Activated gamma-delta T cell treated with Interleukin-2 at 50 U/mL for 16 hours (primary cell): ENCODE results near the gene SYNE3.

Source experiments
- DNase-seq: peaks from one replicate; pipeline ENCODE4 v3.0.0-alpha.2; 2020

The SYNE3 gene

DNA sequence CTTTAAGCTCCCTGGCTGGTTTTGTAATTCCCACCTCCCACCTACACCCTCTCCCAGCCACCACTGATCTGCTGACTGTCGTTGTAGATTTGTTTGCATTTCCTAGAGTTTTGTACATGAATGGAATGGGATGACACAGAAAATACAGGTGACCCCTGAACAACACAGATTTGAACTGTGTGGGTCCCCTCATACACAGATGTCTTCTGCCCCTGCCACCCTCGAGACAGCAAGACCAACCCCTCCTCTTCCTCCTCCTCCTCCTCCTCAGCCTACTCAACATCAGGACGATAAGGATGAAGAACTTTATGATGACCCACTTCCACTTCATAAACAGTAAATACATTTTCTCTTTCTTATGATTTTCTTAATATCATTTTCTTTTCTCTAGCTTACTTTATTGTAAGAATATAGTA lies 28.8 kb downstream of the SYNE3 start:
- no peak for DNase-seq

DNA sequence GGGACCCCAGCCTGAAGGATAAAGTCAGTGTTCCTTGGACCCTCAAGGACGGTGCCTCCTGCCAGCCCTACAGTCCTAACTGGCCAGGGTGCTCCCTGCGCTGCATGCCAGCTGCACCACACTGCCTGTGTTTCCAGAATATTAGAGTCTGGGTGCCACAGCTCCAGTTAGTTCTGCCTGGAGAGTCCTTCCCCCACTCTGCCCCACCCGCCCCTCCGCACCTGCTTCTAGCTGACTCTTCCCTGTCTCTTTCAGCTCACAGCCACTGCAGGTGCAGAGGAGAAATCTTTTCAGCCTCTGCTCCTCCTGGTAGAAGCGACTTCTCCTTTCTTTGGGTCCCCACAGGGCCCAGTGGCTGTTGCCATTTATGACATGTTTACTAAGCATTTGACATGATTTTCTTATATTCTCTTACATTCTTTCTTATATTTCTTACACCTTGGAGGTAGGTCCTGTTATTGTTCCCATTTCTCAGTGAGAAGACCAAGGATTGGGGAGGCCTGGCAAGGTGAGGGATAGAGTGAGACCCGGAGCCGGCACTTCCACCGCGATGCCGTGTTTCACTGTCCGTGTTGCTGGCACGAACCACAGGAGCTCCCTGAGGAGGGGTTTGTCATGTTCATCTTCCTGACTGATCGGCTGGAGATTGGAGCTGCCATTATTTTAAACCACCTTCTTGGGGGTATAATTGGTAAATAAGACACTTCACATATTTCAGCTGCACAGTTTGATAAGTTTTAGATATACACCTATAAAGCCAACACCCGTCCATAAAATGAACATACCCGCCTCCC lies 29.4 kb downstream of the SYNE3 start:
- DNase-seq, result no peak

DNA sequence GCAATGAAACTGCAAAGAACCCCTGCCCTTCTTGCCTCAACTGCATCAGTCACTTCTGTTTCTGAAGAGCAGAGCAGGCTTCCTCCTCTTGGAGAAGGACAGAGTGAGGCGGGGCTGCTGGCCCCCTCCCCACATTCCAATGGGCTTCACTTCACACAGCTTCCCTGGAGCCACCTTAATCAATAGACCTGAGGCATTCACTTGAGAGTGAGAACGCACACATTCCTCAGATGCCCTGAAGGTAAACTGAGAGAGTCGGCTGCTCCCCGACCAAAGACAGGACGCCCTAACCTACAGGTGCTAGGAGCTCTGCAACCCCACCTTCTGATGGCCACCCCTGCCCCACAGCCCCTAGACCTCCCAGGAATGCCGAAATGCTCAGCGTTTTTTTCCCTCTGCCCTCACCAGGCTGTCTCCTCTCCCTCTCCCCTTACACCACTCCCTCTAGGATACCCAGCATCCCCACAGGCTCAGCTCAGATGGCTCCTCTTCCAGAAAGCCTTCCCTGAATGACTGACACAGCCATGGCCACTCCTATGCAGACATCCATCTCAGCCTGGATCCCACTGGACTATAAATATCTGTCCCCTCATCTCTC lies 31.1 kb downstream of the SYNE3 start:
- DNase-seq, result no peak

DNA sequence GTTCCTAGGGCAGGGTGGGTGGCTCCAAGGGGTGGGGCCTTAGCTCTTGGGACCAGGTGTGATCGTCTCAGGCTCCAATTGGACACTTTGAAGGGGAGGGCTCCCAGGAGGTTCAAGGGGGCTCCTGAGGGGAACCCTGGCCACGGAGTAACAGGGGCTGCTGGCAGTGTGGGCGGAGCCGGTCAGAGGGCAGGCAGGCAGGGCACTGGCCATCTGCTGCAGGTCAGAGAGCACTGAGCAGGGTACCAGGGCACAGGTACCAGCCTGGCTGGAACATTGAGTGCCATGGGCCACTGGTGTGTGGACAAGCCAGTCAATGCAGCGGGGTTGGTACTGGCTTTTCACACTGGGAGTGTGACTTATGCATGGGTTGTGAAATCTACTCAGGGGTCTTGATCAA lies 32.2 kb downstream of the SYNE3 start:
- DNase-seq, result no peak

DNA sequence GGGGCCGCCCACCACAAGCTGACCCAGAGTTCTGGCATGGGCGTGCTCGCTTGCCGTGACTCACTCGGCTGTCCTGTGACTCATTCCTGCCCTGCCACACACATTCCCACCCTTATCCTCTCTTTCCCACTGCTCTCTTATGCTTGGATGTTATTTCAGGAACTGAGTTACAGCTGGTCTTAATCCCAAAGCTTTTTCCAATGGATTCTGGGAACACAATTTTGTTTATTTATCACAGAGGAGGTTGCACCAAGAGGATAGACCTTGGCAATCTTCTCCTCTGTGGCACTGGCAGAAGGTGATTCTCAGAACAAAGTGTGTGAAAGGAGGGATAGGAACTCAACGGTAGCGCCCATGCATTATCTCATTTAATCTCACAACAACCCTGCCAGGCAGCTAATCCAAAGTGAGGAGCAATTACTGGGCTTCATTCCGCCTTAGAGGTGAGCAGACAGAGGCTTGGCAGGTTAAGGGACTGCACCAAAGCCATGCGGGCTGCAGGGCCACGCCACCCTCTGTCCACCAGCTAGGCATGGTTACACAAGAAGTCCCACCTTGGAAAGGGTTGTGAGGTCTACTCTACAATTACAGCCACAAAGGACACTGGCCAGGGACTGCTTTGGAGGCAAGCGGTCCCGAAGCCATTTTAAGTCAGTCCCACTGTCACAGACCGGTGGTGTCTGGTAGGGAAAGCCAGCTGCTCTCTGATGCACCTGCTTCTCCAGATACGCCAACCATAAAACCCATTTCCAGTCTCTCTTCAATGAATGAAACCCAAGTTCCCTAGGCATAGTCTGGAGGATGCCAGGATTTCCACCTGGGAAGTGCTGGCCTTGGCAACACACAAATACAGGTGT lies 32.9 kb downstream of the SYNE3 start:
- DNase-seq, result no peak

DNA sequence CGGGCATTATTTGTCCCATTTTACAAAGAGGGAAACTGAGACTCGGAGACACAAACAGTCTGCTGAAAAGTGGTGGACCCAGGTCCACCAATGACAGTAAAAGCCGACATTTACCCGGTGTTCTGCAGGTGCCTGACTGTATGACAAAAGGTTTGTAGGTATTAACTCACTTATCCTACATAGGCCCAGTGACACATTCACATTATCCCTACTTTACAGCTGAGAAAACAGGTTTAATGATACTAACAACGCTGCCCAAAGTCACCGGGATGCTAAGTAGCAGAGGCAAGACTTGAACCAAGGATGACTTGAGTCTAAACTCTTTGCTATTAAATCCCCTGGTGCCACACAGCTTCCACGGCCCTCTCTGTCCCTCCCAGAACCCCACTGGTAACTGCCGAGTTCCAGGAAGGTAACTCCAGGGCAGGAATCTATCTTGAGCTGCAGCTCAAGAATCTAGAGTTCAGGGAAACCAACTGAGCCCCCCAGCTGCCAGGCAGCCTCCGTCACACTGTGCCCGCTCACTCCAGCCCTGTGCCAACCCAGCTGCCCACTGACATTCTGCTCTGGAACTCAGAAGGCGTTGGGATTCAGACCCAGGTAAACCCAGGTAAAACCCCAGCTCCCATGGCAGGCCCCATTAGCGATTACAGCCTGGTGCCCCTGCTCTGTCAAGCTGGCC lies 33.7 kb downstream of the SYNE3 start:
- no peak for DNase-seq

DNA sequence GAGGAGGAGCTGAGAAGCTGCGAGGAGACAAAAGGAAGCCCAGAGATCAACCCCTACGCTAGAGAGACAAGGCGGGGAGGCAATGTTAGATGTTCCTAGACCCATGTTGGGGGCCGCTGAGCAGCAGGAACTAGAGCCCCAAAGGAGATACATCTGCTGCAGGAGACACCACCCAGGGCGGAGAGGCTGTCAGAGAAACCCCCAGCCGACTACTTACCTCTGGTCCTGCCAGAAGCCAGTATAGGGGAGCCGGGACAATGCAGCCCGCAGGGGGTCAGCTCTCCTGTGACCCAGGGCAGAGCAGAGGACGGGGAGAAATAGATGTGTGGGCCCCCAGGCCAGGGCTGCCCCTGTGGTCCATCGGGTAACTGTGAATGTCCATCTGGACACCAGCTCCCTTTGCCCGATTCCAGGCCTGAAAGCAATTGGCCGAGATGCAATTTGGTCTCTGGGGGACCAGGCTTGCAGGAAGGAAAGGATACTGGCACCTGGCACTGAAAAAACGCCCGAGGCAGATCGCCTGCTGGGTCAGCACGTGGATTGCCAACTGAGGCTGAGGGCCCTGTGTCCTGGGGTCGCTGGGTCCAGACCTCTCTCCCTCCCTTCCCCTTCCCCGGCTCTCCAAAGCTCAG lies 34.9 kb downstream of the SYNE3 start:
- DNase-seq, result no peak

DNA sequence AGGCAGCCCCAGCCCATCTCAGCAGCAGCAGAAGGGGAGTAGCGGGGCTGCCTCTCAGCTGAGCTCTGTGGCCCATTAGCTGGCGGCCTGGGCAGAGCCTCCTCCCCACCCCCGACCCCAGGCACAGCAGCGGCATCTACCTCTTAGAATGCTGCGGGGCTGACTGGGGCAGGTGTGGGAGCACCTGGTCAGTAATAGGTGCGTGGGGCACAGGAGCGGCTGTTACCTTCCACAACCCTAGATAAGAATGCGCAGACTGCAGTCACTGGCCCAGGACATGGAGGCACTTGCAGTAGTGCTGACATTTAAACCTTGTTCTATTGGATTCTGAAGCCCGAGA lies 35.6 kb downstream of the SYNE3 start:
- no peak for DNase-seq

DNA sequence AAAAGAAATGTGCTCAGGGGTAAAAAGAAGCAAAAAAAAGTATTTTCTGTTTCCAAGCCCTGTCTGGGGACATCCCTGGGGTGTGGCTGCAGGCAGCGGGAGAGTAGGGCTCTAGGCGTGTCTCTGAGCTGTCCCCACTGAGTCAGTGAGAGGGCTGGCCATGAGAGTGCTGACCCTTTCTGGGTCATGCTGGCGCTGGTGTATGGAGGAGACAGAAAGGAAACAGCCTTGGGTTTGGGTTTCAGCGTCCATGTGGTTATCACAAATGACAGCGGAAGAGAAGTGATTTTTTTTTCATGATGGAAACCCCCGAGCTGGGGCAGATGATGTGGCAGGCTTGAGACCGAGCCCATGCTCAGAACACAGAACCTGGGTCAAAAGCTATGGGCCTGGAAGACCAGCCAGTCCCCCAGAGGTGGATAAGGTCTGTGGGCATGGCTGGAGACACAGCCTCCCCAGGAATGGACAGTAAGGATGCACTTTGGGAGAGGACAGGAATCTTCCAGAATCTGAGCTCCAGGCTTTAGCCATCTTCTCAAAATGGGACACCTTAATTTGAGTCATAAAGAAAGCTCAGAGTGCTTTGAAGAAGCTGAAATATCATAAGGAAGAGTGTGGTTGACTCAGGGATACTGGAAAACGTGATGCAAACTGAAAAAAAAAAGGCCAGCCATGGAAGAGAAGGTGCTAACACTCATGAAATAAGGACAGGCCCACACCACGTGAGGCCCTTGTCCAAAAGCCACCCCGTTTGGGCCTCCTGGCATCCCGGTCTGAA lies 36.2 kb downstream of the SYNE3 start:
- peak; percentile 40 for DNase-seq

DNA sequence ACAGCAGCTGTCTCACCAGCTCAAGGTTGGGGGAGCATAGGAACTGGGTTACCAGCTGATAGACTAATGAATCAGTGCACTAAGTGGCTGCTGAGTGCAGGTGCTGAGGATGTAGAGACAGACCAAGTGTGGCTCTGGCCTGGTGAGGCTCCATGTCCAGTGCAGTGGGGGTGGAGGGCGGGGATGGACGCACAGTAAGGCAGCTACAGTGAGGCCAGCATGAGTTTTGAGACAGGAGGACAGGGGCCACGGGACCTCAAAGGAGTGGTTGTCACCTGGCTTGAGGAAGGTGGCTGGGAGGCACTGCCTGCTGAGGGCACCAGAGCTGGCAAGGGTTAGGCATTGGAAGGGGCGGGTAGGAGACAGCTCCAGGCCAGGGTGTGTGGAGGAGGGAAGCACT lies 37.0 kb downstream of the SYNE3 start:
- DNase-seq, result no peak

DNA sequence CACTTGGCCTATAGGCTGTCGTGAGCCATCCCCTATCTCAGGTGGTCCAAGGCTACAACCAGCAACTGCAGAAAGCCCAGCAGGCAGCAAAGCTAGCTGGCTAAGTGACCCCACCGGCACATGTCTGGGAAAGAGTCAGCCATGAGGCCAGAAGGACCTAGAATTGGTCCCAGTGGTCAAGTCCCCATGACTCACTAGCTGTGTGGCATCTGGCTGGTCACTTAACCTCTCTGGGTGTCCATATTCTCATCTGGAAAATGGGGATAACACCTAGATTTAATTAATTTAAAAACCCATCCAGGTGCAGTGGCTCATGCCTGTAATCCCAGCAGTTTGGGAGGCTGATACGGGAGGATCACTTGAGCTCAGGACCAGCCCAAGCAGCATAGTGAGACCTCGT lies 37.6 kb downstream of the SYNE3 start:
- DNase-seq, result no peak

DNA sequence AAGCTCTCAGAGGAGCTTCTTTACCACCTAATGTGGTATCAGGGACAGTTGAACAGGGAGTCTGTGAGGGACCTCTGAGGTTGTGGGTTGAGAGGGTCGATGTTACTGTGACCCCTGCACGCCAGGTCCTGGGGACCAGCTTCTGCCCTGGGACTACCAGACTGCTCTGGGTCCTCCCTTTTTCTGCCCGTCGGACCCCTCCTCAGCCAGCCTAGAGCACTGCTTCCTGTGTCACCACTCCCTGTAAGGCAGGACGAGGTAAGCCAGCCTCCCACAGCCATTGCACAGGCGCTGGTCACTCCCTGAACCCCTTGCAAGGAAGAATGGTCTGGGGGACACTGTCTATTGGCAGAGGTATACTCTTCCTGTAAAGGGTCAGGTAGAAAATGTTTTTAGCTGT lies 38.1 kb downstream of the SYNE3 start:
- DNase-seq, result no peak

DNA sequence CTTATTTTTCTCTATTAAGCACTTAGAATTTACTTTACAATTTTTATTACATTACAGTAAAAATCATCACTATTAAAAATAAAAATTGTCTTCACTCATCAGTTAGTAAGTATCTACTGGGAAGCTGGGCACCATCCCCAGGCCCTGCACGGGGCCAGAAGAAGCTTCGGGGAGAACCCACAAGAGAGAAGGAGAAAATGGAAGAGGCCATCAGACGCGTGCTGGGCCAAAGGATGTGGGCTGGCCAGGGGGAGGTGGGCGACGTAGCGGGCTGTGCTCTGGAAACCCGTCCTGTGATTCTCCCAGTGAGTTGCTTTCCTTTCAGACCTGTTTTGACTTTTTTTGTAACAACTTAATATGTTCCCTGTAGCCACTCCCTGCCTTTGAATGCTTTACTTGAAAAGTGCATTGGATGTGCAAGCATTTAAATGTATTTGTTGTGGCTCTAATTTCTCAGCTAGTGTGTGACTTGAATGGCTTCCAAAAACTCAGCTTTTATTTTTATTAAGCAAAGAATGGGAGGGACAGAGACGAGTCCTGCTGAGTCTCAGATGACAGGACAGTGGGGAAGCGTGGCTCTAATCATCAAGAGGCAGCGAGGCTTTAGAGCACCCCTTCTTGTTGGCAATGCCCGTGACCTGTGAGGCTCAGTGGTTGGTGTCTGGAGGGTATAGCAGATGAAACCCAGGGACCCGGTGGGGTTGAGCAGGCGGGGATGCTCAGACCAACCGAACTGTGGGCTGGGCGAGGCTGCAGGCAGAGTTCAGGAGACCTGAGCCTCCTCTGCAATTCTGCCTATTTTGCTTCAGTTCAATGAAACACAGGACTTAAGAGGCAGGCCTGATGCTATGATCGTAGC lies 38.8 kb downstream of the SYNE3 start:
- DNase-seq, result no peak

DNA sequence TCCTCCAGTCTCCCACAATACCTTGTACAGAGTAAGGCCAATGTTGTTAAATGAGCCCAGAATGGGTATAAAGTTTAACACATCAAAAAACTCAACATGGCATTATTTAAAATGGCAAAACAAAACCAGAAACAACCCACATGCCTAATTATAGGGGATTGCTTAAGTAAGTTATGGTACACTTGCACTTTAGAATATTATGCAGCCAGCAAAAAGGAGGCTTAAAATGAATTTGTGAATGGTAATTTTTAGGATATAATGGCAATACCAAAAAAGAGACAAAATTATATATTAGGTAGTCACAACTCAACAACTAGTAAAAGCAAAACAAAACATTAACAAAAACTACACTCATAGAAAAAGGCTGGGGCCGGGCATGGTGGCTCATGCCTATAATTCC lies 39.7 kb downstream of the SYNE3 start:
- DNase-seq, result no peak

DNA sequence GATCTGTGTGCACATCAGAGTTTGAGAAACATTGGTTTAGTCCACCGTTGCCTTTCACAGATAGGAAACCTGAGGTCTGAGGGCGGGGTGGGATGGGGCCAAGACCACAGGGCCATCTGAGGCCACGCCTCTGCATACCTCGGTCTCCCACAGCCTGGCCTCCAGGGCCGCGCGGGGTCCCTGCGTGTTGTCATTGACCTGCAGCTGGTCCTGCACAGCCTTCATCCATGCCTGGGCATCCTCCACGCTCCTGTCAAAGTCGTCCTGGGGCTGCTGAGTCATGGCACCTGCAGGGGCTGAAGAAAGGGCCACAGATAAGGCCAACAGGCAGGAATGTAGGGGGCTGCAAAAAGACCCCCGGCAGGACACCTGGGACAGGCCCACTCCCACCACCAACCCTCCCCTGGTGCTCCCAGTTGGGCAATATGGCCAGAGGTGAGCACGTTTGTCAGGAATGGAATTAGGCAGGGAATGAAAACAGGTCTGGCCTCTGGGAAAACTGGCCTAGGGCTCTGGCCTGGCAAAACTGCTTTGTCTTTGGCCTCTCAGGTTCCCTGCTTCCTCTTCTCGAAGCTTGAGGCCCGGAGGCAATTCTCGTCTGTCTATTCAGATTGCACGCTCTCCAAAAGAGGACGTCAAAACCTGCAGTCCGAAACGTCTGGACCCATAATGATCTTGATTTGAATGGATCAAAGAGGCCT lies 40.8 kb downstream of the SYNE3 start:
- DNase-seq, result no peak

DNA sequence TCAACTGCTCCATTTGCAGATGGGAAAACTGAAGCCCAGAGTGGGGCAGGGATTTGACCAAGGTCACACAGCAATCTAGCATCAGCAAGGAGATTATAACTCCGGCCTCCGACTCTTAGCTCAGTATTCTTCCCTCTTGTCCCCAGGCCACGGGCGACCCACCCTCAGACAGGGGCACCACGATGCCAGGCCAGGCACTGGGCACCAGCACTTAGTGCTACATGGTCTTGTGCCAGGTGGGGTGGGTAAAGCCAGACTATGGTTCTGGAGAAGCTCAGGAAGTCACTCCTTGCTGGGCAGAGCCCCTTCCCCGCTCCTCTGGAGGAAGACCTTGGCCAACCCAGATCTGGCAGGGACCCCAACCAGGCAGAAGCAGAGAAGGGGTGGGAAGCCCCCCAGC lies 41.5 kb downstream of the SYNE3 start:
- no peak for DNase-seq

DNA sequence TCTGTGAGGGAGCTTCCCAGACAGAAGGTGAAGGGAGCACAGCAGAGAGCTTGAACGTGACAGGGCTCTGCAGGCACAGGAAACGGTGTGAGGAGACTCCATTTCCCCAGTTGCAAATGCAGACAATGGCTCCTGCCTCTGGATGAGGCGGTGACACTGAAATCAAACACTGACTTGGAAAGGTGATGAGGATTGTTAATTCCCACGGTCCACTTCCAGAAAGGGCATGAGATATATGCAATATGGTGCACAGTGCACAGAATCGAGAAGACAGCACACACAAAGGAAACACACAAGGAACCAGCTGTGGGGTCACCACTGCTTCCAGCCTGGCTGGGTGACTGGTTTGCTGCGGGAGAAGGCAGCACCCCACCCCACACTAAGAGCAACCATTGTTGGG lies 42.0 kb downstream of the SYNE3 start:
- DNase-seq, result no peak

DNA sequence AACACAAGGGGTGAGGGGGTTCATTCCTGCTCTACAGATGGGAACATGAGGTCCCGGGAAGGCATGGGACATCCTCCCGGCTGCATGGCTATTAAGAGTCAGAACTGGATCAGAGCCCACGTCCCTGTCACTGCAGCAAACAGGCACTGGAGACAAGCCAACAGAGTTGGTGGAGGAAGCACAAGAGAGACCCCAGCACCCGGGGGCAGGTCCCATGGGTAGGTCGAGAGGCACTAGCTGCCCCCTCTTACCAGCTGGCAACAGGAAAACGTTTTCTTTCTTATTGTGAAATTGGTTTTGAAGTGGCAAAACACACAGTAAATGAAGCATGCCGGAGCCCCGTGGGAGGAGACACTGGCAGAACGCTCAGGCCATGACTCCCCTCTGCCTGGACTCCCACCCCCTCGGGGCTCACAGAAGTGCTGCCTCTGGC lies 43.6 kb downstream of the SYNE3 start:
- no peak for DNase-seq

DNA sequence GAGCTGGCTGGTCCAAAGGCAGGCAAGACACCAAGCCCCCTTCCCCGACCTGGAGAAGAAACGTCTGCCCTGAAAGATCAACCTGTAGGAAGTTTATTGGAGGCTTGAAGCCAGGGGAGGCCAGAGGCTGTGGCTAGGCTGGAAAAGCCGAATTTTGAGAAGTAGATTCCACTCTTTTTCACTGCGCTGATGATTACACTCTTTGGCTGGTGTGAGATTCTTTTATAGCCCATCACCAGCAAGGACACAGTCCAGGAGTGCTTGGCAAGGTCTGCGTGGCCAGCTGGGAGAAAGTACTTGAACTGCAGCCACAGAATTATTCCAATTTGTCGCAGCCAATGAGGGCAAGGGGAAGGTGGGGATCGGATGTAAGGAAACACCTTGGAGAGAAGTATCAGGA lies 45.0 kb downstream of the SYNE3 start:
- no peak for DNase-seq

DNA sequence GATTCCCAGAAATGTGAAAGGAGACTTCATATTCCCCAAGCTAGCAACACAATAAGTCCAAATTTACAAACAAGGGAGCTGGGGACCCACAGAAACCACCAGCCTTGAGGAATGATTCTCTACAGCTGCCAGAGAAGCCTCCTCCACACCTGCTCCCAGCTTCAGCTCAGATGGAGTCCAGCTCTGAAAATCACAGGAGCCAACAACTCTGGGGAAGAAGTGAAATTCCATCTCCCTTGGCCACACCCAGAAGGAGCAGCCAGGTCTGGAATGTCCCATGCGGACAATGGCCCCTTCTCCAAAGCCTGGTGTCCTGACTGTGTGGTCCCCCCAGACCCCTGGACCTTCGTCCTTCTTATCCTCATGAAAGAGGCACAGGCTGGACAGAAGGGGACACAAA lies 45.4 kb downstream of the SYNE3 start:
- no peak for DNase-seq

DNA sequence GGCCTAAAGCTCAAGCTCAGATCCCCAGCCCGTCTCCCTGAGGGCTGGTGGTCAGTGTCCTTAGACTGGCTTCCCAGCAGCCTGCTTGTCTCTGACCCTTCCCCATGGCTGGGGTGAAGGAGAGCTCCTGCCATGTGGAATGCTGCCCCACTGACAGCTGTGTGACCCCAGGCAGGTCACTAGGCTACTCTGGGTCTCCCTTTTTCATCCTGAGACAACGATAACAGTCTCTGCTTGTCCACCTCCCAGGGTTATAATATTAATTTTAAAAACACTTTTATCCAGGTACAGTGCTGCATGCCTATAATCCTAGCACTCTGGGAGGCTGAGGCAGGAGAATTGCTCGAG lies 47.3 kb downstream of the SYNE3 start:
- no peak for DNase-seq
